Neural crest cell (in vitro differentiated cells): Measurements from ENCODE around the gene FGD5. TPM values are rescaled to one million over a fixed set of nuclear protein-coding genes. Genes with fewer than 3 reads are reported as not detected.

Experiments
- DNase-seq: peaks from one replicate; pipeline ENCODE4 v3.0.0; 2021; ENCODE audit warnings: low read depth, mixed read lengths, low spot score
- H3K27ac Mint-ChIP-seq: one replicate; pipeline ENCODE4 v1.8.0; 2021; ENCODE audit warnings: mild to moderate bottlenecking, mixed read lengths; ENCODE audit not compliant: unreplicated experiment
- H3K27me3 Mint-ChIP-seq: 2 replicates; pipeline ENCODE4 v1.8.0; 2021; ENCODE audit warnings: low read depth, mild to moderate bottlenecking, mixed read lengths
- H3K36me3 Mint-ChIP-seq: 2 replicates; pipeline ENCODE4 v1.8.0; 2021; ENCODE audit warnings: low read depth, mild to moderate bottlenecking, mixed read lengths
- H3K4me1 Mint-ChIP-seq: 2 replicates; pipeline ENCODE4 v1.8.0; 2021; ENCODE audit warnings: mixed read lengths
- H3K4me3 Mint-ChIP-seq: one replicate; pipeline ENCODE4 v1.8.0; 2021; ENCODE audit warnings: mild to moderate bottlenecking, mixed read lengths
- H3K9me3 Mint-ChIP-seq: 2 replicates; pipeline ENCODE4 v1.8.0; 2021; ENCODE audit warnings: mixed read lengths
- total RNA-seq: library from RNA; stranded (reverse); gene quantifications from 2 replicates; pipeline ENCODE4 v1.2.1, GENCODE V29; 2021
- TF ChIP-seq, protein P1 (sequence below): fragments of 200-600 bp; sonication (generic); conservative IDR thresholded peaks from 2 replicates; pipeline ENCODE4 v1.5.0; 2021; ENCODE audit warnings: antibody characterized with exemption, mild to moderate bottlenecking

Gene FGD5
- total RNA-seq, 1 donor from 2014 or later = 0.61 TPM

GRCh38 chr3:14799146-14799545 is 19.6 kb upstream of the FGD5 start:
- TF ChIP-seq, protein P1, sequence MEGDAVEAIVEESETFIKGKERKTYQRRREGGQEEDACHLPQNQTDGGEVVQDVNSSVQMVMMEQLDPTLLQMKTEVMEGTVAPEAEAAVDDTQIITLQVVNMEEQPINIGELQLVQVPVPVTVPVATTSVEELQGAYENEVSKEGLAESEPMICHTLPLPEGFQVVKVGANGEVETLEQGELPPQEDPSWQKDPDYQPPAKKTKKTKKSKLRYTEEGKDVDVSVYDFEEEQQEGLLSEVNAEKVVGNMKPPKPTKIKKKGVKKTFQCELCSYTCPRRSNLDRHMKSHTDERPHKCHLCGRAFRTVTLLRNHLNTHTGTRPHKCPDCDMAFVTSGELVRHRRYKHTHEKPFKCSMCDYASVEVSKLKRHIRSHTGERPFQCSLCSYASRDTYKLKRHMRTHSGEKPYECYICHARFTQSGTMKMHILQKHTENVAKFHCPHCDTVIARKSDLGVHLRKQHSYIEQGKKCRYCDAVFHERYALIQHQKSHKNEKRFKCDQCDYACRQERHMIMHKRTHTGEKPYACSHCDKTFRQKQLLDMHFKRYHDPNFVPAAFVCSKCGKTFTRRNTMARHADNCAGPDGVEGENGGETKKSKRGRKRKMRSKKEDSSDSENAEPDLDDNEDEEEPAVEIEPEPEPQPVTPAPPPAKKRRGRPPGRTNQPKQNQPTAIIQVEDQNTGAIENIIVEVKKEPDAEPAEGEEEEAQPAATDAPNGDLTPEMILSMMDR = no peak
- H3K36me3 Mint-ChIP-seq = no peaks in the 10 kb centered on the region
- no peak overlapping the region for H3K4me3 Mint-ChIP-seq
- DNase-seq = no peak
- H3K27me3 Mint-ChIP-seq = peaks cover 7% of the 10 kb centered on the region
- peaks cover 3% of the 10 kb centered on the region for H3K9me3 Mint-ChIP-seq
- H3K27ac Mint-ChIP-seq = no peak overlapping the region
- H3K4me1 Mint-ChIP-seq = peaks cover 4% of the 10 kb centered on the region

GRCh38 chr3:14801031-14801430 is 17.7 kb upstream of the FGD5 start:
- DNase-seq = no peak
- TF ChIP-seq, protein P1 = no peak
- no peak overlapping the region for H3K4me3 Mint-ChIP-seq
- no peak overlapping the region for H3K27ac Mint-ChIP-seq
- H3K36me3 Mint-ChIP-seq = no peaks in the 10 kb centered on the region
- peaks cover 11% of the 10 kb centered on the region for H3K27me3 Mint-ChIP-seq
- peaks cover 12% of the 10 kb centered on the region for H3K4me1 Mint-ChIP-seq
- peaks cover 3% of the 10 kb centered on the region for H3K9me3 Mint-ChIP-seq

DNA sequence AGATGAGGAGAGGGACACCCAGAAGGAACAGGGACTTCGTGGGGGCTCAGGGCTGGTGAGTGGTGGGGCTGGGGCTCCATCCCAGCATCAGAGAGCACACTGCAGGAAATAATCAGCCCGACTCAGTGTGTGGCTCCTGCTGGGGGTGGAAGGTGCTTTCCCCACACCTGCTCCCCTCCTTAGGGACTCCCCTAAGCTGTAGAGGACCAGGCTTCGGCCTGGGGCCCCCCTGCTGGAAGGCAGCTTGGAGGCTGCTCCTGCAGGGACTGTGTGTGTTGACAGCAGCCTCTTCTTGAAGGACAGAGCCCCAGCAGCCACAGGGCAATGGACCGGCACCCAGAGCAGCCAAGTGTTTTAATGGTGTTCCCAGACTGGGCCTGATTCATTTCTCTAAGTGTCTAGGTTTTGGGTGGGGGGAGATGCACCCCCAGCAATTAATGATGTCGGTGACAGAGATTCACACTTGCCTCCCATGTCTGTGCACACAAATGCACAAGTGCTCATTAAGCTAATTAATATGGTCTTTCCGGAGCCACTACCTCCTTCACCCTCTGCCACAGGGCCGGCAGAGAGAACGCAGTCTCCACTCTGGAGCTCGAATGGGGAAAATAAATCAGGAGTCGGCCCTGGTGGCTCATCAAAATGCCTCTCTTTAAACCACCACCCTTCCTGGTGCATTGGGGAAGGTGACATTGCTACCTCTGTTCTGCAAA is 16.9 kb upstream of the FGD5 start:
- DNase-seq = no peak
- TF ChIP-seq, protein P1 = no peak

GRCh38 chr3:14802381-14802731 is 16.4 kb upstream of the FGD5 start:
- no peak overlapping the region for H3K27ac Mint-ChIP-seq
- H3K27me3 Mint-ChIP-seq = peaks cover 23% of the 10 kb centered on the region
- H3K4me3 Mint-ChIP-seq = no peak overlapping the region
- peaks cover 3% of the 10 kb centered on the region for H3K9me3 Mint-ChIP-seq
- H3K36me3 Mint-ChIP-seq = no peaks in the 10 kb centered on the region
- H3K4me1 Mint-ChIP-seq = peaks cover 12% of the 10 kb centered on the region
- TF ChIP-seq, protein P1 = no peak
- DNase-seq = no peak

More for the DNA sequence above, 16.9 kb upstream of the FGD5 start:
- Mint-ChIP-seq H3K27ac (no peak overlapping the region), H3K9me3 (peaks cover 3% of the 10 kb centered on the region), H3K36me3 (no peaks in the 10 kb centered on the region), H3K4me3 (no peak overlapping the region), H3K4me1 (peaks cover 12% of the 10 kb centered on the region), H3K27me3 (peaks cover 18% of the 10 kb centered on the region)

GRCh38 chr3:14803101-14803980 is 15.4 kb upstream of the FGD5 start:
- Mint-ChIP-seq H3K27ac (no peak overlapping the region), H3K27me3 (peaks cover 33% of the 10 kb centered on the region), H3K4me3 (no peak overlapping the region), H3K36me3 (no peaks in the 10 kb centered on the region), H3K4me1 (peaks cover 12% of the 10 kb centered on the region), H3K9me3 (peaks cover 3% of the 10 kb centered on the region)
- TF ChIP-seq, protein P1 = no peak
- DNase-seq = no peak
